HS-5 (cell line): ENCODE data around the gene CTPS2.
"Not testable (repeated sequence)": the region's sequence is repeated elsewhere in the genome, so short reads cannot be mapped to it uniquely, and the experiment has no call there.

Source experiments
- DNase-seq: peaks from one replicate; pipeline ENCODE4 v3.0.0-alpha.2; 2012; ENCODE audit warnings: low read depth

CTPS2 gene

GRCh38 chrX:16712548-16713155, at the start of gene CTPS2:
Gene CTPS2 (minus strand): TSS chrX:16712669. CDS start chrX:16702902, 9,767 bp downstream.
- no peak for DNase-seq

GRCh38 chrX:16761500-16761899, 49.0 kb upstream of the CTPS2 start:
- DNase-seq: not testable (repeated sequence)

- no peak for DNase-seq
These were observed 44.3 kb upstream of the CTPS2 start for GRCh38 chrX:16756724-16757123.

- DNase-seq: no peak
These were observed 41.5 kb upstream of the CTPS2 start for GRCh38 chrX:16754019-16754418.

GRCh38 chrX:16750136-16750535, 37.7 kb upstream of the CTPS2 start:
- DNase-seq: no peak

GRCh38 chrX:16748425-16748824, 36.0 kb upstream of the CTPS2 start:
- DNase-seq: no peak

- DNase-seq: no peak
These were observed 33.2 kb upstream of the CTPS2 start for GRCh38 chrX:16745659-16746058.

GRCh38 chrX:16745102-16745501, 32.6 kb upstream of the CTPS2 start:
- DNase-seq: no peak

GRCh38 chrX:16743604-16744325, 31.3 kb upstream of the CTPS2 start:
- peak; percentile 59 for DNase-seq

- DNase-seq: no peak
These were observed 27.1 kb upstream of the CTPS2 start for GRCh38 chrX:16739574-16739973.

- DNase-seq: no peak
These were observed 24.6 kb upstream of the CTPS2 start for GRCh38 chrX:16737024-16737423.

GRCh38 chrX:16733013-16733412, 20.5 kb upstream of the CTPS2 start:
- no peak for DNase-seq

- no peak for DNase-seq
These were observed 18.0 kb upstream of the CTPS2 start for GRCh38 chrX:16730450-16730849.

- no peak for DNase-seq
These were observed 15.2 kb upstream of the CTPS2 start for GRCh38 chrX:16727637-16728036.

- not testable (repeated sequence) for DNase-seq
These were observed 14.0 kb upstream of the CTPS2 start for GRCh38 chrX:16726347-16726988.

- DNase-seq: no peak
These were observed 12.6 kb upstream of the CTPS2 start for GRCh38 chrX:16725072-16725471.

GRCh38 chrX:16722481-16722880, 10.0 kb upstream of the CTPS2 start:
- DNase-seq: no peak

GRCh38 chrX:16719334-16720084, 7.0 kb upstream of the CTPS2 start, which contains the start of gene SYAP1:
Gene SYAP1 (plus strand): TSS chrX:16719612. CDS start chrX:16719725, 113 bp downstream.
- peak; percentile 74 for DNase-seq

- DNase-seq: no peak
These were observed 6.4 kb upstream of the CTPS2 start for GRCh38 chrX:16718824-16719333.

- DNase-seq: not testable (repeated sequence)
These were observed 4.0 kb upstream of the CTPS2 start for GRCh38 chrX:16716451-16716850.

GRCh38 chrX:16715638-16716037, 3.2 kb upstream of the CTPS2 start:
- not testable (repeated sequence) for DNase-seq

GRCh38 chrX:16714504-16714903, 2.0 kb upstream of the CTPS2 start:
- no peak for DNase-seq
